ENCODE results near the gene CATSPER1.
"Not testable (repeated sequence)": the region's sequence is repeated elsewhere in the genome, so short reads cannot be mapped to it uniquely, and the experiment has no call there.

CATSPER1 gene

GRCh38 chr11:66020618-66021357 lies 5.5 kb downstream of the CATSPER1 start:
- peak in 1 of 2 experiments; percentile 18 for DNase-seq

DNA sequence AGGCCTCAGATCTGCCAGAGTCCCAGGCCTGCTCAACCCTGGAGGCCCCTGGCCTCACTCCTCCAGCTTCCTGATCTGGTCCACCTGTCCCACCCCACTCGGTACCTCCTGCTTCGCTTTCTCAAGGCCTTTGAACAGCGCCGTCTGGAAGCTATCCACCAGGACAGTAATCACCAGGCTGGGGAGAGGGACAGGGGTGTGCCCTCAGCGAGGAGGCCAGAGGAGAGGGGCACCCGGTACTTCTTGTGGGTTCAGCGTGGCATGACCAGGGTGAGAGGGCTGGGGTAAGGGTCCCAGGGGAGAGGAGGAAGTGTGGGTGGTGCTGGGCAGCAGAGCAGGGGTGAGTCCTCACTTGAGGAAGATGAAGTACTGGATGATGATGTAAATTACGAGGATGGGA lies 6.1 kb downstream of the CATSPER1 start:
- no peak for DNase-seq

DNA sequence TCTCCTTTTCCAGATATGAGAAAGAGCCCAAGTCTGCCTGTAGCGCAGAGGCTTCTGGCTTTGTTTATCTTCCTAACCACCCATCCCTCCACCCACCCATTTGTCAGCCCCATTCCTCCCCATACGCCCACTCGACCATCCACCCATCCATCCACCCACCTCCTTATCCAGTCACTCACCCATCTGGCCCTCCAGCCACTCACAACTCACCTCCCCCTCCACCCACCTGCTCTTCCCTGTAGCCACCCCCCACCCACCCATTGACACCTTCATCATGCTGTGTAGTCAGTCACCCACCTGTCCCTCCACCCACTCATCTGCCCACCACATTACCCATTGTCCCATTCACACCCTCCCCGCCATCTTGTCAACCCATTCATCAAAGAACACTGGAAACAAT lies 9.0 kb downstream of the CATSPER1 start:
- peak in 1 of 2 experiments; percentile 86 for DNase-seq

DNA sequence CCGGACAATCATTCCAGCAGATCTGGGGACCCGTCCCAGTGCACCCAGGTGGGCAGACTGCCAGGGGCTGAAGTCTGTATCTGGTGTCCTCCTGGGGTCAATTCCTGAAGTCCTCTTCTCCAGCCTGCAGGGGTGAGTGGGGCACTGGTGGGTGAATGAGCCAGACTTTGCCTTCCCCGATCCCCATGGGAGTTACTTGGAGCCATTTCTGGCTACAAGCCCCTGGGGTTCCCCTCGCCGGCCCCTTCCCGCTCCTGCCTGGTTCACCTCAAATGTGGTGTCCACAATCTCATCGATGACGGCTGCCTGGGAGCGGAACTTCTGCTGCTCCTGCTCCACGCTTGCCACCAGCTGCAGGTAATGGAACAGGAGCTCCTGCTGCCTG lies 9.5 kb downstream of the CATSPER1 start:
- no peak for DNase-seq

GRCh38 chr11:66015936-66016792 lies 10.1 kb downstream of the CATSPER1 start:
- DNase-seq = no peak

- no peak for DNase-seq
Measured at GRCh38 chr11:66015454-66015881, 10.8 kb downstream of the CATSPER1 start.

GRCh38 chr11:66014804-66015453 lies 11.3 kb downstream of the CATSPER1 start:
- no peak for DNase-seq

DNA sequence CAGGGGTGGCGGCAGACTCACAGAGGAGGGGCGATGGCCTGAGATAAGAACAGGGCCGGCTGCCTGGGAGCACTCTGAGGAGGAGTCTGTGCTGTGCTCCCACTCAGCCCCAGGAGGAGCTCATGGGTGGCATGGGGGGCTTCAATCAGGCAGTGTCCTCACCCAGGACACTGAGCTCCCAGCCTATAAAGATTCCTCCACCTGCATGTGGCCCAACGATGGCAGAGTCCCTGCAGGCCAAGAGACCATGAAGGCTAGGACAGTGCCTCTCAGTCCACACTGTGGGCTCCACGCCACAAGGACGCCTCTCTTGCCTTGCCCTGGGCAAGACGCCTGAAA lies 12.5 kb downstream of the CATSPER1 start:
- DNase-seq = no peak

DNA sequence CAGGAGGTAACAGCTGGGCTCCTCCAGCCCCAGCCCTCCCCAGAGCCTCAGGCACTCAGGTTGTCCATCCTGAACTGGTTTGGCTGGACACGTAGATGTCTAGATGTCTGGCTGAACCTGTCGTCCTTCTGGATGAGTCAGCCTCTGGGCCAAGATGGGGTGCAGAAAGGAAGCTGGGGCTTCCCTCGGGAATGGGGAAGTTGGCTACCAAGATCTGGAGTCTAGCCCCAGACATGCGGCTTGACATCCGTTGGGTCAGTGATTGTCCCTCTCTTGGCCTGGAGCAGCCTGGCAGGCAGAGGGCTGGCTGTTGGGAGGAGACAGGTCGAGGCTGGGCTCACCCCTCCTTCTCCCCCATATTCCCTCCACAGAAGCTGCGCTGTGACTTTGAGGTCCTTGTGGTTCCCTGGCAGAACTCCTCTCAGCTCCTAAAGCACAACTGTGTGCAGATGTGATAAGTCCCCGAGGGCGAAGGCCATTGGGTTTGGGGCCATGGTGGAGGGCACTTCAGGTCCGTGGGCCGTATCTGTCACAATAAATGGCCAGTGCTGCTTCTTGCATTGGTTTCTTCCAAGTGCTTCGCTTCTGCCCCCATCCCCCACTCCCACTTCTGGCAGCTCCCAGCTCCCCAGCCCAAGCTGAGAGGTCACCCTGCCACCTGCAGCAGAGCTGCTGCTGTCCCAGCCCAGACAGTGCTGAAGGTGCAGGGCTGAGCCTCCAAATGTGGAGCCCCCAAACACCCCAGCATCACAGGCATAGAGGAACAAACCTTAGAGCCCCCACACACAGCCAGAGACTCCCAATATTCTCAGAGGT lies 13.1 kb downstream of the CATSPER1 start:
- no peak for DNase-seq

GRCh38 chr11:66012371-66012945 lies 13.8 kb downstream of the CATSPER1 start:
- DNase-seq = no peak

DNA sequence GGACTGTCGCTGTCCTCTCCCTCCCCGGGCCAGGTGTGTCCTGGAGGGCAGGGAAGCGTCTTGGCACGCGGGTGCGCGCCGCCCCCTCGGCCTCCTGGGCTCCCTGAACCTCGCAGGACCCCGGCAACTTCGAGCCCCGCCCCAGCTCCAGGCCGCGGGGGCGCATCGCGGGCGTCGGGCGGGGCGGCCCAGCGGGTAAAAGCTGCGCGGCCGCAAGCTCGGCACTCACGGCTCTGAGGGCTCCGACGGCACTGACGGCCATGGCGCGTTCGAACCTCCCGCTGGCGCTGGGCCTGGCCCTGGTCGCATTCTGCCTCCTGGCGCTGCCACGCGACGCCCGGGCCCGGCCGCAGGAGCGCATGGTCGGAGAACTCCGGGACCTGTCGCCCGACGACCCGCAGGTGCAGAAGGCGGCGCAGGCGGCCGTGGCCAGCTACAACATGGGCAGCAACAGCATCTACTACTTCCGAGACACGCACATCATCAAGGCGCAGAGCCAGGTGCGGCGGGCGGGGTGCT lies 14.4 kb downstream of the CATSPER1 start, which contains the start of gene CST6:
CST6 (plus strand) TSS at position 224 of the 519 bp plus-strand sequence; CDS start at position 261, 37 bp downstream.
- no peak for DNase-seq

GRCh38 chr11:66011239-66011784 lies 15.0 kb downstream of the CATSPER1 start:
- DNase-seq = no peak

DNA sequence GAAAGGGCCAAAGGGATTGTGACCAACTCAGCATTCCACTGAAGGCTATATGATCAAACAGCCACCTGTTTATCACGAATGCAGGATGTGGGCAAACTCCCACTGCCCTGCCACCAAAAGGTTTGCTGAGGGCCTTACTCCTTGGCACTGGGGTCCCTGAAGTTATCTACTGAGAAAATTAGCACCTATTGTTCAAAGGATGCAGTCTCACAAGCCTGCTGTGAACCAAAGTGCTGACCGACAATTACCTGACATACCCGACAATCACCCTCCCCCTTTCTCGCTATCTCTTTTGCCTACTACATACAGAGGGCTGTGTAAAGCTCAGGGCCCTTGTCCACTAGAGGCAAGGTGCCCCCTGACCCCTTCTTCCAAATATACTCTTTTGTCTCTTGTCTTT lies 16.2 kb downstream of the CATSPER1 start:
- DNase-seq = not testable (repeated sequence)

- no peak for DNase-seq
Measured at GRCh38 chr11:66008468-66009101, 17.7 kb downstream of the CATSPER1 start.

- DNase-seq = no peak
Measured at GRCh38 chr11:66008095-66008467, 18.2 kb downstream of the CATSPER1 start.

GRCh38 chr11:66007201-66007634 lies 19.1 kb downstream of the CATSPER1 start:
- DNase-seq = no peak

DNA sequence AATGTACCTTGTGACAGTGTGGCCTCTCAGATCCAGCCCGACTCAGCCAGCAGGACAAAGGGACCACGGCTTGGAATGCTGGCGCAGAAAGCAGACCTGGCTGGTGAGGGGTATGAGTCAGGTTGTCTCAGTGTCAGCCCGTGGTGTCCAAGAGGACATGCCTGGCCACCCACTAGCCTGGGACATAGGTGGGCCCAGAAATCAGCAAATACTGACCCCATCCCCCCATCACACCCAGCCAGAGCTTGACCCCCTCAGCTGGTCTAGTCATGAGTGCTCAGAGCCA lies 19.4 kb downstream of the CATSPER1 start:
- no peak for DNase-seq

DNA sequence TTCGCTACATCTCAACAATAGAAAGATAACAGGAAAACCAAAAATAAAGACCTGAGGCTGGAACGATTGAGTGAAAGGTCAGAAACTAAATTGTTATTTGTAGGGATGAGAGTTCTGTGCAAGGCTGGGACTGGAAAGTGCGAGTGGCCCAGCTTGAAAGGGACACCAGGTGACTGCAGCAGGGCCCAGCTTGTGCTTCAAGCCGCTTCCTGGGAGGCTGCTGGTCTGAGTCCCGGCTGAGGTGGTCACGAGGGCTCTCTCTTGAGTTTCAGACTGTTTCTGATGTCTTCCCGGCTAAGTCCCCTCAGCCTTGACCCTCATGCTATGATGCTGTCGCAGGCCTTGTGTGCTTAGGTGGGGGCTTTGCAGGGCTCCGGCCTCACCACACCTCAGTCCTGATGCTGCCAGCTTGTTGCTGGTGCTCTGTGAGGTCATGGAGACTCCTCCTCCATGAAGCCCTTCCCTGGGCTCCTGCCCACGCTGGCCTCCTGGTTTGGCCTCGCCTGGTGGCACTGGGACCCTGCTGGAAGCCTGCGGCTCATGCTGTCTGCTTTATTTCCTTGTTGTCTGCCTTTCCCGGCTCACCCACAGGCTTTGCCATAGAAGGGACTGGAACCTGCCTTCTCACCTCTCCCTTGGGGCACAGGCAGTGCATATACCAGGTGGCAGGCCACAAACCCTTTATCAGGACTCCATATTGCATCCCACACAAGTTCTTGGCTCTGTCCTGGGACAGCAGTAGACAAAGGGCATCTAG lies 20.0 kb downstream of the CATSPER1 start:
- DNase-seq = no peak

GRCh38 chr11:66004186-66004585 lies 22.1 kb downstream of the CATSPER1 start:
- DNase-seq = no peak

- no peak for DNase-seq
Measured at GRCh38 chr11:66003291-66003690, 23.0 kb downstream of the CATSPER1 start.

All from stimulated activated CD4-positive, alpha-beta T cell treated with anti-CD3 and anti-CD28 coated beads, Interleukin-4, amount 100 ng/mL, for 4 hours (primary cell).